ENCODE measurements around the gene ZDHHC1.
A peak's percentile ranks its signal among the peaks of the same experiment; 100 is the strongest.
"Not testable (repeated sequence)": the region's sequence is repeated elsewhere in the genome, so short reads cannot be mapped to it uniquely, and the experiment has no call there.

ZDHHC1 gene

GRCh38 chr16:67361038-67361437, 55.2 kb downstream of the ZDHHC1 start:
- no peak for DNase-seq (ENCODE audit: low spot score)

- DNase-seq (ENCODE audit: low spot score): not testable (repeated sequence)
Observed at GRCh38 chr16:67359540-67360269, 56.6 kb downstream of the ZDHHC1 start.

- no peak for DNase-seq (ENCODE audit: low spot score)
Observed at GRCh38 chr16:67357561-67357960, 58.7 kb downstream of the ZDHHC1 start.

- no peak for DNase-seq (ENCODE audit: low spot score)
Observed at GRCh38 chr16:67356396-67356795, 59.9 kb downstream of the ZDHHC1 start.

- not testable (repeated sequence) for DNase-seq (ENCODE audit: low spot score)
Observed at GRCh38 chr16:67352463-67352862, 63.8 kb downstream of the ZDHHC1 start.

GRCh38 chr16:67350324-67350723, 66.0 kb downstream of the ZDHHC1 start:
- DNase-seq (ENCODE audit: low spot score): no peak

GRCh38 chr16:67349172-67349571, 67.1 kb downstream of the ZDHHC1 start:
- DNase-seq (ENCODE audit: low spot score): peak; percentile 33

GRCh38 chr16:67346341-67346740, 69.9 kb downstream of the ZDHHC1 start:
- DNase-seq (ENCODE audit: low spot score): no peak

- DNase-seq (ENCODE audit: low spot score): no peak
Observed at GRCh38 chr16:67345401-67345800, 70.9 kb downstream of the ZDHHC1 start.

Data from hematopoietic multipotent progenitor cell treated with erythropoietin and hydrocortisone succinate and interleukin-3 and kit ligand, for 17 days (in vitro differentiated cells).